OCI-LY3 (cell line): ENCODE data around the gene CHCHD4.

Experiments used
- H2AFZ ChIP-seq: fragments of 200-600, 300-600 bp; shearing (Covaris generic); 2 replicates; pipeline ENCODE4 v1.6.0; 2014; ENCODE audit warnings: antibody characterized with exemption, low read depth, low read length
- H3K27ac ChIP-seq: fragments of 200-600, 300-600 bp; sonication (generic); 2 replicates; pipeline ENCODE4 v1.5.1; 2014; ENCODE audit warnings: mild to moderate bottlenecking, low read length, moderate library complexity, mixed read lengths
- H3K27me3 ChIP-seq: fragments of 200-600, 300-600 bp; sonication (generic); 2 replicates; pipeline ENCODE4 v1.6.1; 2014; ENCODE audit warnings: low read depth, low read length, mixed read lengths
- H3K36me3 ChIP-seq: fragments of 200-600, 300-600 bp; sonication (generic); replicated peaks from 2 replicates; pipeline ENCODE3; 2014; ENCODE audit warnings: low read depth, low read length, mixed read lengths
- H3K4me1 ChIP-seq: fragments of 300-600, 200-600 bp; sonication (generic); 2 replicates; pipeline ENCODE4 v1.6.1; 2014; ENCODE audit warnings: low read length, mixed read lengths
- H3K4me2 ChIP-seq: fragments of 200-600, 300-600 bp; sonication (generic); 2 replicates; pipeline ENCODE4 v1.6.1; 2014; ENCODE audit warnings: low read length, mixed read lengths
- H3K4me3 ChIP-seq: fragments of 300-600, 200-600 bp; sonication (generic); 2 replicates; pipeline ENCODE4 v1.5.1; 2014; ENCODE audit warnings: antibody characterized with exemption, mild to moderate bottlenecking, low read length, moderate library complexity
- H3K79me2 ChIP-seq: fragments of 300-600, 200-600 bp; shearing (Covaris generic); 2 replicates; pipeline ENCODE4 v1.6.1; 2014; ENCODE audit warnings: mild to moderate bottlenecking, low read length, mixed read lengths
- H3K9ac ChIP-seq: fragments of 300-600, 200-600 bp; shearing (Covaris generic); 2 replicates; pipeline ENCODE4 v1.6.0; 2014; ENCODE audit warnings: mild to moderate bottlenecking, low read length, moderate library complexity
- H3K9me3 ChIP-seq: fragments of 200-600, 300-600 bp; shearing (Covaris generic); 2 replicates; pipeline ENCODE4 v1.6.1; 2014; ENCODE audit warnings: low read length, mixed read lengths; ENCODE audit not compliant: insufficient read depth
- H4K20me1 ChIP-seq: fragments of 200-600, 300-600 bp; sonication (generic); 2 replicates; pipeline ENCODE4 v1.6.1; 2016; ENCODE audit warnings: low read length, mixed read lengths; ENCODE audit not compliant: insufficient read depth
- CTCF ChIP-seq: fragments of 200-600, 300-600 bp; sonication (generic); IDR thresholded peaks from 2 replicates; pipeline ENCODE4 v1.5.1; 2014; ENCODE audit warnings: antibody characterized with exemption, low read length, low read depth
- EZH2phosphoT487 ChIP-seq: fragments of 200-600 bp; shearing (Covaris generic); IDR thresholded peaks from 2 replicates; pipeline ENCODE4 v1.6.1; 2018; ENCODE audit warnings: antibody characterized with exemption, mixed run types, low read depth

The CHCHD4 gene

GRCh38 chr3:14120111-14120920, 4.4 kb downstream of the CHCHD4 start:
- Histone ChIP-seq H3K4me1 (peaks cover 14% of the 10 kb centered on the region), H3K27me3 (no peaks in the 10 kb centered on the region), H3K79me2 (peaks cover 87% of the 10 kb centered on the region), H3K4me3 (no peak overlapping the region), H3K9ac (no peak overlapping the region), H3K27ac (no peak overlapping the region), H2AFZ (no peak overlapping the region), H4K20me1 (no peaks in the 10 kb centered on the region), H3K4me2 (no peak overlapping the region), H3K9me3 (no peaks in the 10 kb centered on the region), H3K36me3 (peaks cover 63% of the 10 kb centered on the region)
- no peak for TF ChIP-seq EZH2phosphoT487
- TF ChIP-seq CTCF = no peak

DNA sequence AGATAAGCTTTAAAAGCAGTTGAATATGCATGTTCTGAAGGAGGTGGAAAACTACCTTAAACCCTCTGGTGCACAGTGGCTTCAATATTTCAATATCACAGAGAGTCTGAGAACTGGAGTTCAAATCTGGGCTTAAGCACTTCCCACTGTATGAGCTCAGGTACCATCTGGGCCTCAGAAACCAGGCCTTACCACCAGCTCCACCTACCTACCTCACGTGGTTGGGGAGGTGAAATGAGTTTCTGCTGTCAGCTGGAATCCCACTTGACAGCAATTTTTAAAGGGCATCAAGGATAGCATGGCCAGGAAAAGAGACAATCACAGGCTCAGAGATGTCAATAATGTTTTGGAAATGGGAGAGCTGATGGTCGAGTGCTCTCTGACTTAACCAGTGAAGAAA, 5.0 kb downstream of the CHCHD4 start:
- H3K4me3 ChIP-seq = no peak overlapping the region
- H3K9ac ChIP-seq = no peak overlapping the region
- no peak overlapping the region for H3K4me2 ChIP-seq
- no peak overlapping the region for H2AFZ ChIP-seq
- peaks cover 82% of the 10 kb centered on the region for H3K79me2 ChIP-seq
- H3K27me3 ChIP-seq = no peaks in the 10 kb centered on the region
- no peaks in the 10 kb centered on the region for H3K9me3 ChIP-seq
- TF ChIP-seq EZH2phosphoT487 (no peak), CTCF (no peak)
- peaks cover 18% of the 10 kb centered on the region for H3K4me1 ChIP-seq
- H4K20me1 ChIP-seq = no peaks in the 10 kb centered on the region
- peaks cover 69% of the 10 kb centered on the region for H3K36me3 ChIP-seq
- H3K27ac ChIP-seq = no peak overlapping the region

- H3K9me3 ChIP-seq = no peaks in the 10 kb centered on the region
- TF ChIP-seq CTCF (no peak), EZH2phosphoT487 (no peak)
- no peaks in the 10 kb centered on the region for H4K20me1 ChIP-seq
- H3K27ac ChIP-seq = no peak overlapping the region
- H3K36me3 ChIP-seq = peaks cover 78% of the 10 kb centered on the region
- H3K4me3 ChIP-seq = no peak overlapping the region
- peaks cover 73% of the 10 kb centered on the region for H3K79me2 ChIP-seq
- H3K9ac ChIP-seq = no peak overlapping the region
- peaks cover 27% of the 10 kb centered on the region for H3K4me1 ChIP-seq
- H3K4me2 ChIP-seq = no peak overlapping the region
- H2AFZ ChIP-seq = no peak overlapping the region
- H3K27me3 ChIP-seq = no peaks in the 10 kb centered on the region
Observed at GRCh38 chr3:14118400-14119381, 6.0 kb downstream of the CHCHD4 start.
